Endodermal cell (in vitro differentiated cells): Measurements from ENCODE around the gene SLC25A24. TPM values are rescaled to one million over a fixed set of nuclear protein-coding genes. Genes with fewer than 3 reads are reported as not detected.

Source experiments
- DNase-seq: peaks from one replicate; pipeline ENCODE4 v3.0.0-alpha.2; 2017
- H3K27ac ChIP-seq: 2 replicates; pipeline ENCODE4 v1.5.1; 2013; ENCODE audit warnings: mild to moderate bottlenecking, low read depth, low read length, moderate library complexity
- H3K27me3 ChIP-seq: 2 replicates; pipeline ENCODE4 v1.6.1; 2013; ENCODE audit warnings: mild to moderate bottlenecking, low read length, moderate library complexity; ENCODE audit not compliant: insufficient read depth, control insufficient read depth, poor library complexity, severe bottlenecking
- H3K36me3 ChIP-seq: 2 replicates; pipeline ENCODE4 v1.7.0; 2013; ENCODE audit warnings: mild to moderate bottlenecking, low read length, moderate library complexity; ENCODE audit not compliant: control insufficient read depth, insufficient read depth
- H3K4me1 ChIP-seq: one replicate; pipeline ENCODE4 v1.7.0; 2013; ENCODE audit warnings: low read length; ENCODE audit not compliant: control insufficient read depth, insufficient read depth
- H3K4me3 ChIP-seq: 2 replicates; pipeline ENCODE4 v1.5.1; 2013; ENCODE audit warnings: mild to moderate bottlenecking, low read length, moderate library complexity
- H3K9ac ChIP-seq: 2 replicates; pipeline ENCODE4 v1.6.1; 2013; ENCODE audit warnings: mild to moderate bottlenecking, low read length, moderate library complexity; ENCODE audit not compliant: poor library complexity, severe bottlenecking; ENCODE audit errors: extremely low read depth
- H3K9me3 ChIP-seq: 2 replicates; pipeline ENCODE4 v1.6.1; 2013; ENCODE audit warnings: mild to moderate bottlenecking, low read length, moderate library complexity; ENCODE audit not compliant: control insufficient read depth
- H3K27ac Mint-ChIP-seq: 2 replicates; pipeline ENCODE4 v1.8.0; 2020; ENCODE audit warnings: mixed read lengths
- H3K27me3 Mint-ChIP-seq: 2 replicates; pipeline ENCODE4 v1.8.0; 2021; ENCODE audit warnings: mild to moderate bottlenecking, mixed read lengths; ENCODE audit not compliant: insufficient read depth
- H3K36me3 Mint-ChIP-seq: 2 replicates; pipeline ENCODE4 v1.8.0; 2020; ENCODE audit warnings: low read depth, mixed read lengths
- H3K4me1 Mint-ChIP-seq: 2 replicates; pipeline ENCODE4 v1.8.0; 2020; ENCODE audit warnings: mixed read lengths
- H3K4me3 Mint-ChIP-seq: 2 replicates; pipeline ENCODE4 v1.8.0; 2020; ENCODE audit warnings: mild to moderate bottlenecking, moderate library complexity, mixed read lengths
- H3K9me3 Mint-ChIP-seq: 2 replicates; pipeline ENCODE4 v1.8.0; 2020; ENCODE audit warnings: mild to moderate bottlenecking, mixed read lengths
- WGBS, 2 experiments: methylation state at CpG; one replicate each; pipeline versions ENCODE4 v1.1.5 to v1.1.7; 2013; ENCODE audit warnings: missing lambda C conversion rate in 2 of 2, mixed read lengths in 1 of 2; ENCODE audit not compliant: insufficient coverage in 1 of 2, insufficient read length in 1 of 2; 5-methylcytosine and 5-hydroxymethylcytosine counted together
- total RNA-seq, 2 donors: library from RNA; stranded (reverse); fragmentation: NEBNext Ultra II Directional in 1 of 2; extraction: Animal tissue kit (Norgen Biotek cat#: 25700) in 1 of 2; gene quantifications; 2 replicates in 1 of 2; 3 replicates in 1 of 2; pipeline ENCODE4 v1.2.1, GENCODE V29; 2021
- TF ChIP-seq, protein P1 (sequence below): fragments of 200-600 bp; sonication (generic); conservative IDR thresholded peaks from 2 replicates; pipeline ENCODE4 v1.5.0; 2021; ENCODE audit warnings: antibody characterized with exemption, mild to moderate bottlenecking

Gene SLC25A24
- total RNA-seq, 2 donors from 2014 or later, result 42.4 to 61.4 TPM

DNA sequence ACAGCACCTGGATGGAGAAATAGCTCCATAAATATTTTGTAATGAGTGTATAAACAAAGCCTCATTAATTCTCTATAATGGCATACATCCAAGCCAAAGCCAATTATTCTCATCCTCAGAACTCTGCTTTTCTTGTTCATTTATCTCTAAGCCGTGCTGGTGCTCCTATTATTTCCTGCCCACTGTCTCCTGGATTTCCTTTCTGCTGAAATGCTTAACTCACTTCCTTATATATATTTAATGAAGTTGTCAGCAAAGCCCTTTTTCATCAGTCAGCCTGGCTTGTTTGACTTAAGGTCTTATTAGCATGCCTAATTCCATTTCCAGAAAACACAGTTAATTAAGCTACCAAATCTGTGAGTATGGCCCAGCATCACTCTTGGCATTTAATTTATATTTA is 93.4 kb downstream of the SLC25A24 start:
- TF ChIP-seq, protein P1, sequence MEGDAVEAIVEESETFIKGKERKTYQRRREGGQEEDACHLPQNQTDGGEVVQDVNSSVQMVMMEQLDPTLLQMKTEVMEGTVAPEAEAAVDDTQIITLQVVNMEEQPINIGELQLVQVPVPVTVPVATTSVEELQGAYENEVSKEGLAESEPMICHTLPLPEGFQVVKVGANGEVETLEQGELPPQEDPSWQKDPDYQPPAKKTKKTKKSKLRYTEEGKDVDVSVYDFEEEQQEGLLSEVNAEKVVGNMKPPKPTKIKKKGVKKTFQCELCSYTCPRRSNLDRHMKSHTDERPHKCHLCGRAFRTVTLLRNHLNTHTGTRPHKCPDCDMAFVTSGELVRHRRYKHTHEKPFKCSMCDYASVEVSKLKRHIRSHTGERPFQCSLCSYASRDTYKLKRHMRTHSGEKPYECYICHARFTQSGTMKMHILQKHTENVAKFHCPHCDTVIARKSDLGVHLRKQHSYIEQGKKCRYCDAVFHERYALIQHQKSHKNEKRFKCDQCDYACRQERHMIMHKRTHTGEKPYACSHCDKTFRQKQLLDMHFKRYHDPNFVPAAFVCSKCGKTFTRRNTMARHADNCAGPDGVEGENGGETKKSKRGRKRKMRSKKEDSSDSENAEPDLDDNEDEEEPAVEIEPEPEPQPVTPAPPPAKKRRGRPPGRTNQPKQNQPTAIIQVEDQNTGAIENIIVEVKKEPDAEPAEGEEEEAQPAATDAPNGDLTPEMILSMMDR, result no peak
- H3K4me1 ChIP-seq, result no peaks in the 10 kb centered on the region
- WGBS, 2 experiments, result 100% methylated on average over 1 of the region's 1 CpG; no CpG with 5 or more reads in 1 of the 2 experiments
- no peak overlapping the region for H3K4me3 Mint-ChIP-seq
- no peaks in the 10 kb centered on the region for H3K36me3 Mint-ChIP-seq
- no peaks in the 10 kb centered on the region for H3K9me3 ChIP-seq
- H3K27ac Mint-ChIP-seq, result no peak overlapping the region
- no peaks in the 10 kb centered on the region for H3K4me1 Mint-ChIP-seq
- no peaks in the 10 kb centered on the region for H3K27me3 ChIP-seq
- H3K27me3 Mint-ChIP-seq, result peaks cover 11% of the 10 kb centered on the region
- no peak overlapping the region for H3K4me3 ChIP-seq
- H3K9ac ChIP-seq, result no peak overlapping the region
- H3K27ac ChIP-seq, result no peak overlapping the region
- H3K9me3 Mint-ChIP-seq, result no peaks in the 10 kb centered on the region
- H3K36me3 ChIP-seq, result no peaks in the 10 kb centered on the region
- DNase-seq, result no peak

DNA sequence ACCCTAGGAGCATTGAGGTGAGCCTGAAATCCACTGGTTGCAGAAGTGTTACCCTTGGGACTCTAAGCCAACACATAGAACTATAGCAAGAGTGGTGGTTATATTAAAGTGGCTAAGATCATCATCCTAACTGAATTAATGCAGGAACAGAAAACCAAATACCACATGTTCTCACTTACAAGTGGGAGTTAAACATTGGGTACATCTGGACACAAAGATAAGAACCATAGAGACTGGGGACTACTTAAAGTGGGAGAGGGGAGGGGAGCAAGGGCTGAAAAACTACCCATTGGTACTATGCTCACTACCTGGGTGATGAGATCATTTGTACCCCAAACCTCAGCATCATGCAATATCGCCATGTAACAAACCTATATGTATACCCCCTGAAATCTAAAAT is 100.0 kb downstream of the SLC25A24 start:
- Histone ChIP-seq H3K27ac (no peak overlapping the region), H3K4me1 (no peaks in the 10 kb centered on the region), H3K36me3 (no peaks in the 10 kb centered on the region), H3K9ac (no peak overlapping the region), H3K4me3 (no peak overlapping the region), H3K27me3 (no peaks in the 10 kb centered on the region), H3K9me3 (no peaks in the 10 kb centered on the region)
- Mint-ChIP-seq H3K27ac (no peak overlapping the region), H3K4me3 (no peak overlapping the region), H3K9me3 (no peaks in the 10 kb centered on the region), H3K4me1 (peaks cover 3% of the 10 kb centered on the region), H3K27me3 (no peaks in the 10 kb centered on the region), H3K36me3 (no peaks in the 10 kb centered on the region)
- DNase-seq, result no peak
- TF ChIP-seq, protein P1, result no peak
- 100% methylated on average over 1 of the region's 1 CpG; no CpG with 5 or more reads in 1 of the 2 experiments for WGBS, 2 experiments

DNA sequence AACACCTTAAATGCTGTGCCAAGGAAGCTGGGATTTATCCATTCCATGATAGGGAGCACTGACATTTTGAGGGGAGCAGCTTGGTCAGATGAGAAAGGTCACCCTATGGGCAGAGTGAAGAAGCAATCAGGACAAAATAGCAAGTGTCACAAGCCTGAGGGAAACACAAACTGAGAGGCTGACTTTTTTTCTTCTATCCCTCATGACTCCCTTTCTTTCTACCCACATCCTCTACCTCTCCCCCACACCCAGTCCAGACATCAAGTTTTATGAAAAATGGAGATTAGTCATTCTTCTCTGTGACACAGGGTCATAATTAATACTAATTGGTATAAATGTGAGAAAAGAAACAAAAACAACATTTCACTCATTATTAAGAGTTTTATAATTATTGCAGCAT is 103.1 kb downstream of the SLC25A24 start:
- Histone ChIP-seq H3K27me3 (no peaks in the 10 kb centered on the region), H3K36me3 (no peaks in the 10 kb centered on the region), H3K4me3 (no peak overlapping the region), H3K27ac (no peak overlapping the region), H3K4me1 (no peaks in the 10 kb centered on the region), H3K9ac (no peak overlapping the region), H3K9me3 (no peaks in the 10 kb centered on the region)
- DNase-seq, result no peak
- TF ChIP-seq, protein P1, result no peak
- H3K4me1 Mint-ChIP-seq, result peaks cover 3% of the 10 kb centered on the region
- no peak overlapping the region for H3K4me3 Mint-ChIP-seq
- H3K27ac Mint-ChIP-seq, result no peak overlapping the region
- no peaks in the 10 kb centered on the region for H3K9me3 Mint-ChIP-seq
- no peaks in the 10 kb centered on the region for H3K36me3 Mint-ChIP-seq
- no peaks in the 10 kb centered on the region for H3K27me3 Mint-ChIP-seq
